Adrenal gland (tissue), 12 donors: ENCODE data around the gene CYTH3. TPM values are rescaled to one million over a fixed set of nuclear protein-coding genes. Genes with fewer than 3 reads are reported as not detected.
A peak's percentile ranks its signal among the peaks of the same experiment; 100 is the strongest.

Experiments
- DNase-seq, 7 donors: peaks; one replicate each; pipeline ENCODE4 v3.0.0-alpha.2; 2019 to 2020
- H3K27ac ChIP-seq, 5 donors: fragments of 200-600 bp; sonication (generic) in 4 of 5; 1 replicate in 3 of 5; 2 replicates in 2 of 5; pipeline versions ENCODE4 v1.5.1 to v1.8.0; 2016 to 2020; ENCODE audit warnings: mild to moderate bottlenecking in 1 of 5
- H3K27me3 ChIP-seq: fragments of 200-600 bp; 2 replicates; pipeline ENCODE4 v1.8.0; 2021
- H3K36me3 ChIP-seq, 2 donors: fragments of 200-600 bp; replicated peaks in 1 of 2; 1 replicate in 1 of 2; 2 replicates in 1 of 2; pipeline versions ENCODE4 v1.5.1 to v1.8.0; 2018 to 2022
- H3K4me1 ChIP-seq, 2 donors: fragments of 200-600 bp; replicated peaks in 1 of 2; 1 replicate in 1 of 2; 2 replicates in 1 of 2; pipeline versions ENCODE4 v1.5.1 to v1.8.0; 2018 to 2021
- H3K4me3 ChIP-seq, 4 donors: fragments of 200-600 bp; sonication (generic) in 3 of 4; one replicate each; pipeline ENCODE4 v1.5.1; 2016 to 2018
- H3K9me3 ChIP-seq, 3 donors: fragments of 200-600 bp; sonication (generic) in 1 of 3; replicated peaks in 1 of 3; 1 replicate in 2 of 3; 2 replicates in 1 of 3; pipeline versions ENCODE4 v1.5.1 to v1.8.0; 2016 to 2021
- CTCF ChIP-seq, 6 experiments: fragments of 450-650 bp in 4 of 6; fragments of 200-600 bp in 2 of 6; sonication (generic) in 1 of 6; IDR thresholded peaks; 1 replicate in 5 of 6; 2 replicates in 1 of 6; pipeline versions ENCODE4 v1.5.1 to v1.8.0; 2016 to 2021; ENCODE audit warnings: antibody characterized with exemption in 6 of 6, mild to moderate bottlenecking in 2 of 6, moderate library complexity in 1 of 6
- POLR2A ChIP-seq, 2 donors: fragments of 450-650 bp; IDR thresholded peaks; one replicate each; pipeline ENCODE4 v1.6.1; 2017; ENCODE audit warnings: antibody characterized with exemption in 2 of 2, mild to moderate bottlenecking in 2 of 2, moderate library complexity in 1 of 2
- WGBS, 4 donors: extraction: QIAGEN DNeasy Blood & Tissue Kit in 2 of 4; methylation state at CpG; one replicate each; pipeline versions ENCODE4 v1.1.5 to v1.1.7; 2013 to 2017; 5-methylcytosine and 5-hydroxymethylcytosine counted together
- intact Hi-C, 2 donors: fragments of 100-400 bp; cut with DNase I; formaldehyde crosslinking; loops; one replicate each; pipeline versions ENCODE4 v1.14.1 to v1.15.0; 2022 to 2023
- polyA plus RNA-seq, 3 donors: library from polyadenylated mRNA; stranded (reverse); fragments of 200-250 nt in 2 of 3; fragments of 350-450 nt in 1 of 3; fragmentation: Illumina TruSeq in 1 of 3; extraction: RNeasy Lipid Tissue Mini Kit (QIAGEN cat#74804) in 1 of 3; gene quantifications; one replicate each; pipeline ENCODE4 v1.2.3, GENCODE V29; 2013 to 2014
- total RNA-seq, 9 donors: library from RNA; depleted of rRNA in 4 of 9; stranded (reverse); fragments of >200 nt in 4 of 9; fragments of 120-200 nt in 1 of 9; fragmentation: NEBNext Ultra II Directional in 1 of 9; extraction: Animal tissue kit (Norgen Biotek cat#: 25700) in 1 of 9; gene quantifications; one replicate each; pipeline versions ENCODE4 v1.1.0 to v1.2.4, GENCODE V29; 2013 to 2023
- donor health status: healthy with polysubstance abuse.
- donor health status: Bipolar disorder and iron deficiency.
- donor health status: DM: yes; HTN: yes; CAD: no.
- donor health status: DM: no; HTN: no; CAD: no.
- donor health status: DM: no; HTN: no; CAD: no.
- donor health status: DM: yes; HTN: yes; CAD: no.

The CYTH3 gene
- total and polyA plus RNA-seq, 12 donors, result 7.9 to 34.3 (median 17.0) TPM

- intact Hi-C loops, result no loop called here
- WGBS, 4 donors, result 63 to 93% (median 70%) methylated on average over 5 to 6 of the region's 6 CpGs
- H3K4me3 ChIP-seq, result no peak overlapping the region
- H3K4me1 ChIP-seq, result peaks cover 0 to 33% of the 10 kb centered on the region in 2 donors
- no peak for TF ChIP-seq POLR2A (IDR thresholded peaks at IDR 0.05)
- TF ChIP-seq CTCF (IDR thresholded peaks at IDR 0.05), result no peak
- H3K27ac ChIP-seq, result peak overlapping the region in 1 of 5 donors; percentile 41
- H3K27me3 ChIP-seq, result no peaks in the 10 kb centered on the region
- DNase-seq, result peak in 3 of 7 donors; percentile 33 to 41 (median 39)
- H3K9me3 ChIP-seq, result no peaks in the 10 kb centered on the region
- H3K36me3 ChIP-seq, result no peaks in the 10 kb centered on the region
Measured at GRCh38 chr7:6248581-6248980, 23.8 kb downstream of the CYTH3 start.

GRCh38 chr7:6246251-6246917 lies 26.0 kb downstream of the CYTH3 start:
- peaks cover 0 to 33% of the 10 kb centered on the region in 2 donors for H3K4me1 ChIP-seq
- WGBS, 4 donors, result 79 to 83% (median 80%) methylated on average over 8 of the region's 8 CpGs
- H3K36me3 ChIP-seq, result no peaks in the 10 kb centered on the region
- no peaks in the 10 kb centered on the region for H3K9me3 ChIP-seq
- H3K4me3 ChIP-seq, result no peak overlapping the region
- DNase-seq, result peak in 2 of 7 donors; percentile 21 to 35
- no peaks in the 10 kb centered on the region for H3K27me3 ChIP-seq
- intact Hi-C loops, result no loop called here
- no peak for TF ChIP-seq CTCF (IDR thresholded peaks at IDR 0.05)
- TF ChIP-seq POLR2A (IDR thresholded peaks at IDR 0.05), result no peak
- H3K27ac ChIP-seq, result no peak overlapping the region

- TF ChIP-seq POLR2A (IDR thresholded peaks at IDR 0.05), result no peak
- no peak for TF ChIP-seq CTCF (IDR thresholded peaks at IDR 0.05)
- no peak for DNase-seq
- no peaks in the 10 kb centered on the region for H3K9me3 ChIP-seq
- H3K36me3 ChIP-seq, result no peaks in the 10 kb centered on the region
- no peak overlapping the region for H3K4me3 ChIP-seq
- H3K27me3 ChIP-seq, result no peaks in the 10 kb centered on the region
- peaks cover 0 to 36% of the 10 kb centered on the region in 2 donors for H3K4me1 ChIP-seq
- no peak overlapping the region for H3K27ac ChIP-seq
- intact Hi-C loops, result no loop called here
- WGBS, 4 donors, result 92 to 94% (median 93%) methylated on average over 3 of the region's 3 CpGs
Measured at GRCh38 chr7:6244021-6244420, 28.4 kb downstream of the CYTH3 start.

GRCh38 chr7:6243168-6243567 lies 29.3 kb downstream of the CYTH3 start:
- no peaks in the 10 kb centered on the region for H3K36me3 ChIP-seq
- intact Hi-C loops, result no loop called here
- DNase-seq, result no peak
- no peak overlapping the region for H3K27ac ChIP-seq
- H3K4me3 ChIP-seq, result no peak overlapping the region
- no peaks in the 10 kb centered on the region for H3K9me3 ChIP-seq
- no peaks in the 10 kb centered on the region for H3K27me3 ChIP-seq
- TF ChIP-seq CTCF (IDR thresholded peaks at IDR 0.05) (no peak), POLR2A (IDR thresholded peaks at IDR 0.05) (no peak)
- 94 to 100% (median 98%) methylated on average over 3 to 5 of the region's 5 CpGs for WGBS, 4 donors
- H3K4me1 ChIP-seq, result peaks cover 0 to 31% of the 10 kb centered on the region in 2 donors
